Measurements from ENCODE around the gene OR7A5. TPM values are rescaled to one million over a fixed set of nuclear protein-coding genes. Genes with fewer than 3 reads are reported as not detected.

OR7A5 gene
- total RNA-seq (2014; rRNA removed; shearing (Covaris generic)) (not detected in 2 replicates), total RNA-seq (2022) (not detected in 2 replicates), Bru-seq, nascent RNA (not detected), BruChase-seq, experiment 1, labeled RNA remaining after a 6-hour chase (not detected), BruChase-seq, experiment 2, labeled RNA remaining after a 2-hour chase (not detected)
- long read RNA-seq = 0 reads

DNA sequence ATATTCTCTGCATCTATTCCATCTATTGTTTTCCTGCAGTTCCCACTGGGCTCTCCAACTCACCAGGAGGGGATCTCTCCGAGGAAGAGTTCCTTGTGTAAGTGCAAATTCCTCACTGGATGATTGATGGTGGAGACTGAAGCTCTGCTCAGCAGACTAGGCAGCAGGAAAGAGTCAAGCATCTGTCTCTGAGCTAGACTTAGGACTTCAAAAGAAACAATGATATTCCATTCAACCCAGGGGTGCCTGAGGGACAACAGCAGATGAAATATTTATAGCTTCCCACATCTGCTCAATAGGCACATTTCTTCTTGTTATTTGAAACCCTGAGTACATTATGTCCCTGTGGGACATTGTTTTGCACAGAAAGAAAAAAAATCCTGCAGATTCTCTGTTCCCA lies at the start of gene OR7A5, which contains the start of gene OR7C1:
Gene OR7A5, minus strand, starts transcription at position 175 of the 400 bp plus-strand sequence. CDS start 6,944 bp downstream, outside the sequence.
Gene OR7C1, minus strand, starts transcription at position 175 of the 400 bp plus-strand sequence. CDS start 35,049 bp downstream, outside the sequence.
- no peaks in the 10 kb centered on the region for H3K4me1 ChIP-seq (ENCODE audit: insufficient read depth, low read length, poor library complexity, severe bottlenecking)
- no peaks in the 10 kb centered on the region for H3K9me3 ChIP-seq (ENCODE audit: low read length)
- no peaks in the 10 kb centered on the region for H3K9me2 ChIP-seq (ENCODE audit: insufficient read depth, low read length)
- no peak for DNase-seq (ENCODE audit: low spot score)
- CTCF ChIA-PET (ENCODE audit: unreplicated experiment) = no interaction called here
- no peak within 1 kb of the TSS for H3K4me2 ChIP-seq (ENCODE audit: low read length)
- no peak within 1 kb of the TSS for H3K27ac ChIP-seq (ENCODE audit: low read depth, low read length, poor library complexity, severe bottlenecking)
- H4K20me1 ChIP-seq (ENCODE audit: insufficient read depth, low read length) = no peaks in the 10 kb centered on the region
- TF ChIP-seq, protein P1, sequence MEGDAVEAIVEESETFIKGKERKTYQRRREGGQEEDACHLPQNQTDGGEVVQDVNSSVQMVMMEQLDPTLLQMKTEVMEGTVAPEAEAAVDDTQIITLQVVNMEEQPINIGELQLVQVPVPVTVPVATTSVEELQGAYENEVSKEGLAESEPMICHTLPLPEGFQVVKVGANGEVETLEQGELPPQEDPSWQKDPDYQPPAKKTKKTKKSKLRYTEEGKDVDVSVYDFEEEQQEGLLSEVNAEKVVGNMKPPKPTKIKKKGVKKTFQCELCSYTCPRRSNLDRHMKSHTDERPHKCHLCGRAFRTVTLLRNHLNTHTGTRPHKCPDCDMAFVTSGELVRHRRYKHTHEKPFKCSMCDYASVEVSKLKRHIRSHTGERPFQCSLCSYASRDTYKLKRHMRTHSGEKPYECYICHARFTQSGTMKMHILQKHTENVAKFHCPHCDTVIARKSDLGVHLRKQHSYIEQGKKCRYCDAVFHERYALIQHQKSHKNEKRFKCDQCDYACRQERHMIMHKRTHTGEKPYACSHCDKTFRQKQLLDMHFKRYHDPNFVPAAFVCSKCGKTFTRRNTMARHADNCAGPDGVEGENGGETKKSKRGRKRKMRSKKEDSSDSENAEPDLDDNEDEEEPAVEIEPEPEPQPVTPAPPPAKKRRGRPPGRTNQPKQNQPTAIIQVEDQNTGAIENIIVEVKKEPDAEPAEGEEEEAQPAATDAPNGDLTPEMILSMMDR (conservative IDR thresholded peaks at IDR 0.05; ENCODE audit: low read length) = no peak
- TF ChIP-seq EZH2phosphoT487 (IDR thresholded peaks at IDR 0.05; ENCODE audit: borderline replicate concordance, low read depth, low read length) = no peak
- no TSS peak for BruUV-seq (replicated peaks)
- POLR2A ChIA-PET = no interaction called here
- intact Hi-C loops (cut with micrococcal nuclease; ENCODE audit: unreplicated experiment) = no loop called here
- no peak within 1 kb of the TSS for H2AFZ ChIP-seq (ENCODE audit: low read length)
- no peak within 1 kb of the TSS for H3K4me3 ChIP-seq (ENCODE audit: low read depth, low read length, poor library complexity, severe bottlenecking)
- no peaks in the 10 kb centered on the region for H3K79me2 ChIP-seq (ENCODE audit: insufficient read depth, low read depth, low read length)
- H3K36me3 ChIP-seq (ENCODE audit: insufficient read depth, low read length) = no peaks in the 10 kb centered on the region

DNA sequence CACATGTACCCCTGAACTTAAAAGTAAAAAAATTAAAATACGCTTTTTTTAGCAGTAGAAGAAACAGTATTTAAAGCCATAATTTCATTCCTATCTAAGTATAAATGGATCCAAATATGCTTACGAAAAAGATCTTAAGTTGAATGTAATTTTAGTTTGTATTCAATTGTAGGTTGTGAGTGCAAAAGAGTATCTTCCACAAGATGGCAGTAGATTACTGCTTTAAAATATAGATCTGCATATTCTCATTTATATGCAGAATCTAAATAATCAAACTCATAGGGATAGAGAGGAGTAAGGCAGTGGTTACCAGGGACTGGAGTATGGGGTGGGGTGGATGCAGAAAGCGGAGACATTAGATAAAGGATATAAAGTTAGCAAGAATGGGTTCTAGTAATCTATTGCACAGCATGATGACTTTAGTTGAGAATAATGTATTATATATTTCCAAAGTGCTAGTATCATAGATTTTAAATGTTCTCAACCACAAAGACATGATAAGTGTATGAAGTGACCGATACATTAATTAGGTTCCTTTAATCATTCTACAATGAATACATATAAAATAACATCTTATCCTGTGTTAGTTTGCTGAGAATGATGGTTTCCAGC lies 36.7 kb upstream of the OR7A5 start:
- no peak overlapping the region for H3K27ac ChIP-seq (ENCODE audit: low read depth, low read length, poor library complexity, severe bottlenecking)
- no peaks in the 10 kb centered on the region for H3K36me3 ChIP-seq (ENCODE audit: insufficient read depth, low read length)
- BruUV-seq (replicated peaks) = no TSS peak
- no peaks in the 10 kb centered on the region for H4K20me1 ChIP-seq (ENCODE audit: insufficient read depth, low read length)
- ChIA-PET CTCF (ENCODE audit: unreplicated experiment) (no interaction called here), POLR2A (no interaction called here)
- peak; percentile 39 for DNase-seq (ENCODE audit: low spot score)
- no peaks in the 10 kb centered on the region for H3K9me3 ChIP-seq (ENCODE audit: low read length)
- H3K4me2 ChIP-seq (ENCODE audit: low read length) = no peak overlapping the region
- H3K79me2 ChIP-seq (ENCODE audit: insufficient read depth, low read depth, low read length) = no peaks in the 10 kb centered on the region
- intact Hi-C loops (cut with micrococcal nuclease; ENCODE audit: unreplicated experiment) = no loop called here
- TF ChIP-seq, protein P1 (conservative IDR thresholded peaks at IDR 0.05; ENCODE audit: low read length) = peak; percentile 83
- TF ChIP-seq EZH2phosphoT487 (IDR thresholded peaks at IDR 0.05; ENCODE audit: borderline replicate concordance, low read depth, low read length) = no peak
- no peaks in the 10 kb centered on the region for H3K4me1 ChIP-seq (ENCODE audit: insufficient read depth, low read length, poor library complexity, severe bottlenecking)
- no peak overlapping the region for H2AFZ ChIP-seq (ENCODE audit: low read length)
- H3K9me2 ChIP-seq (ENCODE audit: insufficient read depth, low read length) = no peaks in the 10 kb centered on the region
- no peak overlapping the region for H3K4me3 ChIP-seq (ENCODE audit: low read depth, low read length, poor library complexity, severe bottlenecking)

DNA sequence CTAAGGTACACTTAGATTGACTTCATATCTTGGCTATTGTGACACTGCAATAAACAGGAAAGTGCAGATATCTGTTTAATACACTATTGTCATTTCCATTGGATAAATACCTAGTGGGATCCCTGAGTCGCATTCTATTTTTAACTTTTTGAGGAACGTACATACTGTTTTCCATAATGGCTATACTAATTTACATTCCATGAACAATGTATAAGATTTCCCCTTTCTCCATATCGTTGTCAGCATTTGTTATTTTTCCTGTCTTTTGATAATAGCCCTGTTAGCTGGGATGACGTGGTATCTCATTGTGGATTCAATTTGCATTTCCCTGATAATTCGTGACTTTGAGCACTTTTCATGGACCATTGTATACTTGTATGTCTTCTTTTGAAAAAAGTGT lies 33.5 kb upstream of the OR7A5 start:
- Histone ChIP-seq H3K9me3 (ENCODE audit: low read length) (no peaks in the 10 kb centered on the region), H3K4me3 (ENCODE audit: low read depth, low read length, poor library complexity, severe bottlenecking) (no peak overlapping the region), H3K27ac (ENCODE audit: low read depth, low read length, poor library complexity, severe bottlenecking) (no peak overlapping the region), H3K4me1 (ENCODE audit: insufficient read depth, low read length, poor library complexity, severe bottlenecking) (no peaks in the 10 kb centered on the region), H3K36me3 (ENCODE audit: insufficient read depth, low read length) (no peaks in the 10 kb centered on the region), H4K20me1 (ENCODE audit: insufficient read depth, low read length) (no peaks in the 10 kb centered on the region), H3K79me2 (ENCODE audit: insufficient read depth, low read depth, low read length) (no peaks in the 10 kb centered on the region), H3K9me2 (ENCODE audit: insufficient read depth, low read length) (no peaks in the 10 kb centered on the region), H2AFZ (ENCODE audit: low read length) (no peak overlapping the region), H3K4me2 (ENCODE audit: low read length) (no peak overlapping the region)
- intact Hi-C loops (cut with micrococcal nuclease; ENCODE audit: unreplicated experiment) = no loop called here
- TF ChIP-seq, protein P1 (conservative IDR thresholded peaks at IDR 0.05; ENCODE audit: low read length) = no peak
- no peak for TF ChIP-seq EZH2phosphoT487 (IDR thresholded peaks at IDR 0.05; ENCODE audit: borderline replicate concordance, low read depth, low read length)
- POLR2A ChIA-PET = no interaction called here
- no peak for DNase-seq (ENCODE audit: low spot score)
- BruUV-seq (replicated peaks) = no TSS peak
- CTCF ChIA-PET (ENCODE audit: unreplicated experiment) = no interaction called here
